ENCODE results near the gene COX11. TPM values are rescaled to one million over a fixed set of nuclear protein-coding genes. Genes with fewer than 3 reads are reported as not detected.

The COX11 gene
- total and polyA plus RNA-seq, 2 of the 8 experiments (the other 6 are each of a cell fraction or from before 2014, with no cell fraction given): 43.0 to 54.1 TPM

DNA sequence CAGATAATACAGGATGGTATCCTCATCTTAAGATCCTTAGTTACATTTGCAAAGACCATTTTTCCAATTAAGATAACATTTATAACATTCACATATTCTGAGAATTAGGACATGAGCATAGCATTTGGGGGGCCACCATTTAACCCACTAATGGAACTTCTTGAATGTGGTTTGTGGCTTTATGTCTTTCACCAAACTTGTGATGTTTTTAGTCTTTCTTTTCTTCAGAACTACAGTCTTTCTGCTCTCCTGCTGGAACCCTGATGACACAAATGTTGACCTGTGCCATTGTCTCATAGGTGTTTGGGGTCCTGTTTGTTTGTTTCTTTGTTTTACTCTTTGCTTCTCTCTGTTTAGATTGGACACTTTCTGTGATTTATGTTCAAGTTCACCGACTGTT is 23.2 kb downstream of the COX11 start:
- Histone ChIP-seq H3K36me3 (ENCODE audit: control insufficient read depth in 2 of 4, insufficient read depth in 4 of 4, low read length in 3 of 4) (peaks cover 12 to 46% (median 37%) of the 10 kb centered on the region in 4 experiments; a peak in 7 of 8 replicates), H4K20me1 (replicated peaks in 1 of 2; ENCODE audit: control insufficient read depth in 1 of 2, insufficient read depth in 2 of 2, low read length in 2 of 2) (no peaks in the 10 kb centered on the region), H4K91ac (replicated peaks; ENCODE audit: insufficient read length, low read length) (no peak overlapping the region), H4K8ac (ENCODE audit: extremely low read depth, insufficient read depth, low read length) (no peak overlapping the region), H3K18ac (ENCODE audit: extremely low read depth, low read length) (no peak overlapping the region), H2BK120ac (replicated peaks; ENCODE audit: low read depth, low read length) (no peak overlapping the region), H2AK5ac (ENCODE audit: low read depth, low read length) (no peak overlapping the region), H3K14ac (ENCODE audit: insufficient read length) (no peak overlapping the region), H3K27ac (ENCODE audit: low read depth, low read length) (no peak overlapping the region), H3K9me3 (ENCODE audit: insufficient read depth in 2 of 2, low read depth in 1 of 2, low read length in 1 of 2) (no peaks in the 10 kb centered on the region), H3K23ac (ENCODE audit: insufficient read length) (no peak overlapping the region), H3K56ac (replicated peaks; ENCODE audit: insufficient read length, low read depth, low read length) (no peak overlapping the region), H3K79me2 (ENCODE audit: control insufficient read depth in 1 of 2, insufficient read depth in 2 of 2, low read length in 2 of 2) (no peaks in the 10 kb centered on the region), H3K4ac (replicated peaks; ENCODE audit: insufficient read length, low read depth, low read length) (no peak overlapping the region), H3K79me1 (ENCODE audit: low read depth, low read length) (no peaks in the 10 kb centered on the region), H3K4me2 (ENCODE audit: insufficient read depth in 1 of 2, low read depth in 2 of 2, low read length in 2 of 2) (no peak overlapping the region), H3K27me3 (replicated peaks in 1 of 4; ENCODE audit: control insufficient read depth in 3 of 4, extremely low read depth in 1 of 4, insufficient read depth in 3 of 4, low read length in 3 of 4) (peaks cover 0 to 2% (median 0%) of the 10 kb centered on the region in 4 experiments; a peak in 1 of 7 replicates), H2BK15ac (ENCODE audit: low read length) (no peak overlapping the region), H2BK5ac (ENCODE audit: low read depth, low read length) (no peak overlapping the region), H4K5ac (ENCODE audit: insufficient read length, low read depth, low read length) (no peak overlapping the region), H2AFZ (ENCODE audit: low read length) (no peak overlapping the region), H2BK20ac (ENCODE audit: low read length) (no peak overlapping the region), H3K23me2 (ENCODE audit: low read depth, low read length) (no peaks in the 10 kb centered on the region; the same call in 1 of the 2 replicates), H2BK12ac (ENCODE audit: low read depth, low read length) (no peak overlapping the region), H3K4me3 (ENCODE audit: extremely low read depth in 1 of 4, insufficient read depth in 2 of 4, low read depth in 3 of 4, low read length in 4 of 4) (no peak overlapping the region), H3K9ac (replicated peaks in 1 of 4; ENCODE audit: extremely low read depth in 1 of 4, low read depth in 3 of 4, low read length in 3 of 4) (no peak overlapping the region), H3K4me1 (replicated peaks in 1 of 4; ENCODE audit: control insufficient read depth in 3 of 4, insufficient read depth in 4 of 4, low read length in 3 of 4) (no peaks in the 10 kb centered on the region)
- ChIA-PET POLR2A (ENCODE audit: partially characterized antibody) (no interaction called here), CTCF (ENCODE audit: partially characterized antibody) (interaction anchor here (0.7 kb wide), 1 partner anchor 12 kb away, joined by 5 read pairs; no protein-coding TSS in a partner anchor)
- whole genome bisulfite sequencing, 2 experiments (ENCODE audit: extremely low coverage in 1 of 2, insufficient coverage in 1 of 2, insufficient read length in 1 of 2, insufficient replicate concordance in 2 of 2, low coverage in 1 of 2, low lambda C conversion rate in 2 of 2, missing lambda C conversion rate in 1 of 2): 75% methylated on average over 1 of the region's 1 CpG; no CpG with 5 or more reads in 1 of the 2 experiments
- DNase-seq (ENCODE audit: low read depth in 1 of 2, low spot score in 2 of 2): no peak
- no peak for FAIRE-seq
- TF ChIP-seq YY1 (IDR thresholded peaks at IDR 0.05; ENCODE audit: low read depth, low read length) (no peak), BCL11A (IDR thresholded peaks at IDR 0.05; ENCODE audit: low read depth in 2 of 2, low read length in 2 of 2) (no peak), MAX (IDR thresholded peaks at IDR 0.05) (no peak), GABPA (IDR thresholded peaks at IDR 0.05; ENCODE audit: borderline replicate concordance, insufficient read depth, low read length) (no peak), BRCA1 (IDR thresholded peaks at IDR 0.05; ENCODE audit: low read depth, low read length) (no peak), CHD2 (IDR thresholded peaks at IDR 0.05; ENCODE audit: low read length) (no peak), NRF1 (IDR thresholded peaks at IDR 0.05; ENCODE audit: low read depth, low read length) (no peak), EGR1 (IDR thresholded peaks at IDR 0.05; ENCODE audit: borderline replicate concordance, low read depth, low read length) (no peak), SAP30 (IDR thresholded peaks at IDR 0.05; ENCODE audit: insufficient read depth, insufficient replicate concordance, low read length) (no peak), POU5F1 (IDR thresholded peaks at IDR 0.05; ENCODE audit: low read depth, low read length) (no peak), HDAC2 (IDR thresholded peaks at IDR 0.05; ENCODE audit: borderline replicate concordance in 1 of 2, low read depth in 2 of 2, low read length in 2 of 2) (no peak)
- TF ChIP-seq, protein P1, sequence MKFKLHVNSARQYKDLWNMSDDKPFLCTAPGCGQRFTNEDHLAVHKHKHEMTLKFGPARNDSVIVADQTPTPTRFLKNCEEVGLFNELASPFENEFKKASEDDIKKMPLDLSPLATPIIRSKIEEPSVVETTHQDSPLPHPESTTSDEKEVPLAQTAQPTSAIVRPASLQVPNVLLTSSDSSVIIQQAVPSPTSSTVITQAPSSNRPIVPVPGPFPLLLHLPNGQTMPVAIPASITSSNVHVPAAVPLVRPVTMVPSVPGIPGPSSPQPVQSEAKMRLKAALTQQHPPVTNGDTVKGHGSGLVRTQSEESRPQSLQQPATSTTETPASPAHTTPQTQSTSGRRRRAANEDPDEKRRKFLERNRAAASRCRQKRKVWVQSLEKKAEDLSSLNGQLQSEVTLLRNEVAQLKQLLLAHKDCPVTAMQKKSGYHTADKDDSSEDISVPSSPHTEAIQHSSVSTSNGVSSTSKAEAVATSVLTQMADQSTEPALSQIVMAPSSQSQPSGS (IDR thresholded peaks at IDR 0.05; ENCODE audit: low read length): no peak

Data from H1 (cell line).